MM.1S (cell line): ENCODE data around the gene OSBPL1A.

Experiments
- DNase-seq: peaks from one replicate; pipeline ENCODE4 v3.0.0-alpha.2; 2015
- H2AFZ ChIP-seq: fragments of 300-600 bp; sonication (generic); 2 replicates; pipeline ENCODE4 v1.6.0; 2016; ENCODE audit warnings: antibody characterized with exemption, low read length
- H3F3A ChIP-seq: fragments of 300-600 bp; sonication (generic); 2 replicates; pipeline ENCODE4 v1.6.1; 2016; ENCODE audit warnings: mild to moderate bottlenecking, antibody characterized with exemption, low read length, moderate library complexity, mixed read lengths; ENCODE audit not compliant: insufficient read depth
- H3K27ac ChIP-seq: fragments of 300-600 bp; sonication (generic); 2 replicates; pipeline ENCODE4 v1.5.1; 2016; ENCODE audit warnings: mild to moderate bottlenecking, low read length
- H3K27me3 ChIP-seq: fragments of 300-600 bp; sonication (generic); replicated peaks from 2 replicates; pipeline ENCODE4 v1.6.0; 2016; ENCODE audit warnings: low read length; ENCODE audit not compliant: insufficient read depth
- H3K36me3 ChIP-seq: fragments of 300-600 bp; sonication (generic); replicated peaks from 2 replicates; pipeline ENCODE4 v1.6.1; 2016; ENCODE audit warnings: mild to moderate bottlenecking, low read length, mixed read lengths; ENCODE audit not compliant: insufficient read depth
- H3K4me1 ChIP-seq: fragments of 300-600 bp; sonication (generic); 2 replicates; pipeline ENCODE4 v1.6.1; 2016; ENCODE audit warnings: low read length, mixed read lengths
- H3K4me2 ChIP-seq: fragments of 300-600 bp; sonication (generic); 2 replicates; pipeline ENCODE4 v1.6.0; 2016; ENCODE audit warnings: low read depth, low read length
- H3K4me3 ChIP-seq: fragments of 300-600 bp; sonication (generic); 2 replicates; pipeline ENCODE4 v1.5.1; 2016; ENCODE audit warnings: low read length, mixed read lengths
- H3K79me2 ChIP-seq: fragments of 300-600 bp; sonication (generic); 2 replicates; pipeline ENCODE4 v1.6.1; 2016; ENCODE audit warnings: mixed run types, low read length, mixed read lengths
- H3K9ac ChIP-seq: fragments of 300-600 bp; sonication (generic); 2 replicates; pipeline ENCODE4 v1.6.1; 2016; ENCODE audit warnings: low read length, mixed read lengths
- H3K9me2 ChIP-seq: fragments of 300-600 bp; sonication (generic); replicated peaks from 2 replicates; pipeline ENCODE4 v1.6.1; 2016; ENCODE audit warnings: mild to moderate bottlenecking, low read length, mixed read lengths; ENCODE audit not compliant: insufficient read depth
- H3K9me3 ChIP-seq: fragments of 300-600 bp; sonication (generic); replicated peaks from 2 replicates; pipeline ENCODE4 v1.6.1; 2016; ENCODE audit warnings: mild to moderate bottlenecking, low read length, mixed read lengths; ENCODE audit not compliant: insufficient read depth
- H4K20me1 ChIP-seq: fragments of 300-600 bp; sonication (generic); 2 replicates; pipeline ENCODE4 v1.6.1; 2016; ENCODE audit warnings: mild to moderate bottlenecking, low read length, moderate library complexity, mixed read lengths; ENCODE audit not compliant: insufficient read depth
- EZH2 ChIP-seq: fragments of 300-600 bp; sonication (generic); optimal IDR thresholded peaks from 2 replicates; pipeline ENCODE3; 2017; ENCODE audit warnings: low read depth, mild to moderate bottlenecking, antibody characterized with exemption, low read length, mixed read lengths
- EZH2phosphoT487 ChIP-seq: fragments of 300-600 bp; sonication (generic); IDR thresholded peaks from 2 replicates; pipeline ENCODE4 v1.6.1; 2018; ENCODE audit warnings: antibody characterized with exemption, low read length
- TF ChIP-seq, protein P1 (sequence below): fragments of 300-600 bp; sonication (generic); IDR thresholded peaks from 2 replicates; pipeline ENCODE4 v1.5.1; 2016; ENCODE audit warnings: antibody characterized with exemption, low read length, mixed read lengths

OSBPL1A gene

GRCh38 chr18:24238387-24238786 is 159.2 kb downstream of the OSBPL1A start:
- H4K20me1 ChIP-seq = no peaks in the 10 kb centered on the region
- H3K9me2 ChIP-seq = no peaks in the 10 kb centered on the region
- no peak overlapping the region for H3K4me2 ChIP-seq
- no peak overlapping the region for H3K9ac ChIP-seq
- no peak overlapping the region for H3K27ac ChIP-seq
- H3K4me3 ChIP-seq = no peak overlapping the region
- no peaks in the 10 kb centered on the region for H3K36me3 ChIP-seq
- no peak for TF ChIP-seq EZH2phosphoT487
- TF ChIP-seq EZH2 = no peak
- TF ChIP-seq, protein P1, sequence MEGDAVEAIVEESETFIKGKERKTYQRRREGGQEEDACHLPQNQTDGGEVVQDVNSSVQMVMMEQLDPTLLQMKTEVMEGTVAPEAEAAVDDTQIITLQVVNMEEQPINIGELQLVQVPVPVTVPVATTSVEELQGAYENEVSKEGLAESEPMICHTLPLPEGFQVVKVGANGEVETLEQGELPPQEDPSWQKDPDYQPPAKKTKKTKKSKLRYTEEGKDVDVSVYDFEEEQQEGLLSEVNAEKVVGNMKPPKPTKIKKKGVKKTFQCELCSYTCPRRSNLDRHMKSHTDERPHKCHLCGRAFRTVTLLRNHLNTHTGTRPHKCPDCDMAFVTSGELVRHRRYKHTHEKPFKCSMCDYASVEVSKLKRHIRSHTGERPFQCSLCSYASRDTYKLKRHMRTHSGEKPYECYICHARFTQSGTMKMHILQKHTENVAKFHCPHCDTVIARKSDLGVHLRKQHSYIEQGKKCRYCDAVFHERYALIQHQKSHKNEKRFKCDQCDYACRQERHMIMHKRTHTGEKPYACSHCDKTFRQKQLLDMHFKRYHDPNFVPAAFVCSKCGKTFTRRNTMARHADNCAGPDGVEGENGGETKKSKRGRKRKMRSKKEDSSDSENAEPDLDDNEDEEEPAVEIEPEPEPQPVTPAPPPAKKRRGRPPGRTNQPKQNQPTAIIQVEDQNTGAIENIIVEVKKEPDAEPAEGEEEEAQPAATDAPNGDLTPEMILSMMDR = no peak
- no peaks in the 10 kb centered on the region for H3F3A ChIP-seq
- no peaks in the 10 kb centered on the region for H3K79me2 ChIP-seq
- H3K4me1 ChIP-seq = no peaks in the 10 kb centered on the region
- no peaks in the 10 kb centered on the region for H3K9me3 ChIP-seq
- no peak overlapping the region for H2AFZ ChIP-seq
- no peak for DNase-seq
- H3K27me3 ChIP-seq = no peaks in the 10 kb centered on the region

DNA sequence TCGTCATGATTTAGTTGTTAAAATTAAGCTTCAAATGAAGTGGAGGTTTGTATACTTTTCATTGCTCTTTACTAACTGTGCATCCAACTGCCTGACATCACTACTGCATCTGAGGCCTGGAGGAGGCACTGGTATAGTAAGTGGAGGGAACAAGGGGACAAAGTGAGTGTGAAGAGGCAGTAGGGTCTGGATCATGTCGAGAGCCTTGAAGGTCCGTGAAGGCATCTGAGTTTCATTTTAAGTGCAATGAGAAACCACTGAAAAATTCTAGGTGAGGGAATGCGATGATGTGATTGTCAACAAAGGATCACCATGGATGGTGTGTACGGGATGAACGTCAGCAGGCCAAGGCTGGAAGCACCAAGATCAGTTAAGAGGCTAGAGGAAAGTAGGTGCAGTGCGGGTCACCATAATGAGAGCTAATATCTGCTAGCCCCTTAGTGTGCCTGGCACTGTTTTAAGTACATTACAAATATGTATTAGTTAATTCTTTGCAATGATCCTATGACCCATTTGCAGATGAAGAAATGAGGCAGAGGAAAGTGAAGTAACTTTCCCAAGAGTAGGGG is 162.7 kb downstream of the OSBPL1A start:
- Histone ChIP-seq H3K9me3 (no peaks in the 10 kb centered on the region), H3F3A (no peaks in the 10 kb centered on the region), H3K9me2 (no peaks in the 10 kb centered on the region), H3K79me2 (no peaks in the 10 kb centered on the region), H3K9ac (no peak overlapping the region), H2AFZ (no peak overlapping the region), H3K27me3 (no peaks in the 10 kb centered on the region), H3K4me3 (no peak overlapping the region), H3K36me3 (no peaks in the 10 kb centered on the region), H4K20me1 (no peaks in the 10 kb centered on the region), H3K4me2 (no peak overlapping the region), H3K27ac (no peak overlapping the region), H3K4me1 (no peaks in the 10 kb centered on the region)
- no peak for TF ChIP-seq EZH2phosphoT487
- TF ChIP-seq, protein P1 = no peak
- no peak for TF ChIP-seq EZH2
- no peak for DNase-seq

- no peak overlapping the region for H3K27ac ChIP-seq
- H3K4me2 ChIP-seq = no peak overlapping the region
- H3K9me3 ChIP-seq = no peaks in the 10 kb centered on the region
- no peaks in the 10 kb centered on the region for H3K36me3 ChIP-seq
- no peak overlapping the region for H3K9ac ChIP-seq
- TF ChIP-seq, protein P1 = no peak
- TF ChIP-seq EZH2 (no peak), EZH2phosphoT487 (no peak)
- no peaks in the 10 kb centered on the region for H3K79me2 ChIP-seq
- no peak overlapping the region for H3K4me3 ChIP-seq
- no peaks in the 10 kb centered on the region for H3F3A ChIP-seq
- H3K4me1 ChIP-seq = no peaks in the 10 kb centered on the region
- no peak overlapping the region for H2AFZ ChIP-seq
- no peaks in the 10 kb centered on the region for H3K9me2 ChIP-seq
- no peak for DNase-seq
- no peaks in the 10 kb centered on the region for H3K27me3 ChIP-seq
- H4K20me1 ChIP-seq = no peaks in the 10 kb centered on the region
Measured at GRCh38 chr18:24234330-24234729, 163.3 kb downstream of the OSBPL1A start.
